Activated CD8-positive, alpha-beta T cell treated with anti-CD3 and anti-CD28 coated beads for 36 hours (primary cell): ENCODE results near the gene BOC. TPM values are rescaled to one million over a fixed set of nuclear protein-coding genes. Genes with fewer than 3 reads are reported as not detected.

Experiments used
- ATAC-seq: fragments of 200-7000 bp; cut with Tn5 transposase; one replicate; pipeline ENCODE4 v1.10.0; 2021; ENCODE audit warnings: mild to moderate bottlenecking, moderate library complexity
- CTCF ChIA-PET: fragments of 350-600 bp; sonication (Branson Sonifier 250); formaldehyde crosslinking; loops from one replicate; lab custom pipeline; 2021; ENCODE audit warnings: antibody characterized with exemption; lab: Charles Lee
- POLR2A ChIA-PET: fragments of 350-600 bp; sonication (Branson Sonifier 250); formaldehyde crosslinking; loops from one replicate; lab custom pipeline; 2021; ENCODE audit warnings: antibody characterized with exemption; lab: Charles Lee
- DNase-seq: peaks from one replicate; pipeline ENCODE4 v3.0.0-alpha.2; 2020
- H3K27ac Mint-ChIP-seq: one replicate; pipeline ENCODE4 v1.8.0; 2021; ENCODE audit warnings: mild to moderate bottlenecking, mixed read lengths
- H3K27me3 Mint-ChIP-seq: one replicate; pipeline ENCODE4 v1.8.0; 2021; ENCODE audit warnings: mixed read lengths
- H3K36me3 Mint-ChIP-seq: one replicate; pipeline ENCODE4 v1.8.0; 2021; ENCODE audit warnings: low read depth, mixed read lengths
- H3K4me1 Mint-ChIP-seq: one replicate; pipeline ENCODE4 v1.8.0; 2021; ENCODE audit warnings: low read depth, mixed read lengths
- H3K4me3 Mint-ChIP-seq: one replicate; pipeline ENCODE4 v1.8.0; 2021; ENCODE audit warnings: mild to moderate bottlenecking, moderate library complexity, mixed read lengths
- H3K9me3 Mint-ChIP-seq: one replicate; pipeline ENCODE4 v1.8.0; 2021; ENCODE audit warnings: mixed read lengths
- CTCF ChIP-seq: fragments of 200-600 bp; IDR thresholded peaks from one replicate; pipeline ENCODE4 v1.8.0; 2022; ENCODE audit warnings: antibody characterized with exemption, mild to moderate bottlenecking
- intact Hi-C: fragments of 100-400 bp; cut with micrococcal nuclease; formaldehyde crosslinking; loops from one replicate; pipeline ENCODE4 v1.10.0; 2022
- total RNA-seq, 2 experiments: library from RNA; stranded (reverse); gene quantifications; one replicate each; pipeline ENCODE4 v1.2.3, GENCODE V29; 2021

Gene BOC
- total RNA-seq, 2 experiments from 2014 or later, result 0.20 to 0.49 TPM

- Mint-ChIP-seq H3K4me1 (no peaks in the 10 kb centered on the region), H3K4me3 (no peak overlapping the region), H3K27ac (no peak overlapping the region), H3K9me3 (no peaks in the 10 kb centered on the region), H3K36me3 (no peaks in the 10 kb centered on the region), H3K27me3 (peaks cover 8% of the 10 kb centered on the region)
- POLR2A ChIA-PET, result interaction anchor here (0.7 kb wide), 1 partner anchor 69 kb away, joined by 3 read pairs; no protein-coding TSS in a partner anchor
- no peak for ATAC-seq
- CTCF ChIA-PET, result no interaction called here
- no peak for TF ChIP-seq CTCF
- DNase-seq, result no peak
- intact Hi-C loops, result no loop called here
Measured at GRCh38 chr3:113200946-113201345, 10.4 kb upstream of the BOC start.

GRCh38 chr3:113204371-113204770 is 7.0 kb upstream of the BOC start:
- H3K27ac Mint-ChIP-seq, result no peak overlapping the region
- POLR2A ChIA-PET, result no interaction called here
- H3K4me3 Mint-ChIP-seq, result no peak overlapping the region
- H3K9me3 Mint-ChIP-seq, result no peaks in the 10 kb centered on the region
- ATAC-seq (no peak), DNase-seq (no peak)
- CTCF ChIA-PET, result interaction anchor here (1.2 kb wide), 1 partner anchor 84 kb away, joined by 4 read pairs; no protein-coding TSS in a partner anchor
- peaks cover 17% of the 10 kb centered on the region for H3K27me3 Mint-ChIP-seq
- intact Hi-C loops, result no loop called here
- no peak for TF ChIP-seq CTCF
- H3K36me3 Mint-ChIP-seq, result no peaks in the 10 kb centered on the region
- H3K4me1 Mint-ChIP-seq, result no peaks in the 10 kb centered on the region

DNA sequence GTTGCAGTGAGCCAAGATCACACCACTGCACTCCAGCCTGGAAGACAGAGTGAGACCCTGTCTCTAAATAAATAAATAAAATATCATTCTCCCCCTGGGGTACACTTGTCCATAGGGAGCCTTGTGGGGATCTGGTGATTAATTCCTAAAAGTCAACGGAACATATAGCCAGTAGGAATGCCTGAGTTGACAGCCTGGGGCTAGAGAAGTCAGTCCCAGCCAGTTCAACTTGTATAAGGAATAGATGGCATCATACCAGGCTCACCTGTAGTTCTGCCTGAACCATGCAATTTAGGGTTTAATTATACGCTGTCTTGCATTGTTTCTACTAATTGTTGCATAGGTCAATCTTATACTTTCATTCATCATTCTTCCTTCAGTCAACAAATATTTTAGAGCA is 5.9 kb upstream of the BOC start:
- Mint-ChIP-seq H3K27me3 (peaks cover 23% of the 10 kb centered on the region), H3K9me3 (no peaks in the 10 kb centered on the region), H3K4me3 (no peak overlapping the region), H3K27ac (no peak overlapping the region), H3K36me3 (no peaks in the 10 kb centered on the region), H3K4me1 (no peaks in the 10 kb centered on the region)
- ATAC-seq (no peak), DNase-seq (no peak)
- intact Hi-C loops, result no loop called here
- ChIA-PET POLR2A (no interaction called here), CTCF (no interaction called here)
- TF ChIP-seq CTCF, result no peak

DNA sequence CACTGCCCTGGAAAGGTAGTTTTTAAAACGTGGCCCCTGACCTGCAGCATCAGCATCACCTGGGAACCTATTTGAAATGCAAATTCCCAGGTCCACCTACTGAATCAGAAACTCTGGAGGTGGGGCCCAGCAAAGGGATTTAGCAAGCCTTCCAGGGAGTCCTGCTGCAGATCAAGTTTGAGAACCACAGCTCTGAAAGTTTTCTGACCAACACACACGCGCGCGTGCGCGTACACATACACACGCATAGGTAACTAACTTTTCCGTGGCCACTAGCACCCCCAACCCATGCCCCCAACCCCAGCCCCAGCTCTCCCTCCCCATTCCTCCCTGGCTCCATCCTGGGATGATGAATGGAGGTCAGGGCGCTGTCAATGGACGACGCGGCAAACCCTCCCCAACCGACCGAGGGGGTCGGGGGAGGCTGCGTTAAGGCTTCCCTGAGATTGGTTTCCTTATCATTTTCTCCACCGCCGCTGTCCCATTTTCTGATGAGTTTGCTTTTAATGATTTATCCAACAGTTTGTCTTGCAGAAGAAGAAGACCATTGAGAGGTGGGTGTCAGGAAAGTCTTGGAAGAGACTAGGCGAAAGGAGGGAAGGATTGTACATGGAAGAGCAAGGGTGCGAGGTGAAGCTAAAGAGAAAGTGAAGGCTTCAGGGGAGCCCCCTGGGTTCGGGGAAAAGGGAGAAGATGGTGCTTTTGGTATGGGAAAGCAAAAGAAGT is 590 bp upstream of the BOC start:
- peaks cover 8% of the 10 kb centered on the region for H3K4me1 Mint-ChIP-seq
- intact Hi-C loops, result no loop called here

More for the DNA sequence above, 590 bp upstream of the BOC start:
- Mint-ChIP-seq H3K27me3 (peaks cover 57% of the 10 kb centered on the region), H3K27ac (no peak overlapping the region), H3K9me3 (no peaks in the 10 kb centered on the region), H3K4me3 (peak overlapping the region; percentile 70), H3K36me3 (no peaks in the 10 kb centered on the region)
- no peak for ATAC-seq
- ChIA-PET CTCF (no interaction called here), POLR2A (no interaction called here)
- DNase-seq, result no peak
- no peak for TF ChIP-seq CTCF
